SK-N-SH treated with all-trans-retinoic acid at 6 μM for 48 hours (cell line): ENCODE results near the gene PLEKHM3.
"Not testable (repeated sequence)": the region's sequence is repeated elsewhere in the genome, so short reads cannot be mapped to it uniquely, and the experiment has no call there.

Source experiments
- ATAC-seq: fragments of 200-7000 bp; cut with Tn5 transposase; 3 replicates; pipeline ENCODE4 v1.9.1; 2020; ENCODE audit warnings: mild to moderate bottlenecking, moderate library complexity
- ARNTL ChIP-seq: fragments of 450-650 bp; formaldehyde crosslinking; IDR thresholded peaks from 2 replicates; pipeline ENCODE4 v1.5.0; 2020; ENCODE audit warnings: low read depth, mild to moderate bottlenecking, moderate library complexity, borderline replicate concordance
- BACH2 ChIP-seq: fragments of 250-450 bp; sonication (Bioruptor Pico); IDR thresholded peaks from 2 replicates; pipeline ENCODE4 v1.9.0; 2021; ENCODE audit warnings: mild to moderate bottlenecking, borderline replicate concordance
- CREB5 ChIP-seq: fragments of 250-450 bp; sonication (Bioruptor Pico); IDR thresholded peaks from 2 replicates; pipeline ENCODE4 v1.5.1; 2020; ENCODE audit warnings: low read depth, mild to moderate bottlenecking, moderate library complexity
- CSDC2 ChIP-seq: fragments of 250-450 bp; sonication (Bioruptor Pico); IDR thresholded peaks from 2 replicates; pipeline ENCODE4 v1.5.0; 2020; ENCODE audit warnings: mild to moderate bottlenecking, moderate library complexity
- CSRNP3 ChIP-seq: fragments of 250-450 bp; sonication (Bioruptor Pico); IDR thresholded peaks from 2 replicates; pipeline ENCODE4 v1.5.1; 2021; ENCODE audit warnings: mild to moderate bottlenecking, moderate library complexity
- ESRRG ChIP-seq: fragments of 250-450 bp; sonication (Bioruptor Pico); IDR thresholded peaks from 2 replicates; pipeline ENCODE4 v1.6.1; 2021; ENCODE audit warnings: mild to moderate bottlenecking
- GLIS3 ChIP-seq: fragments of 250-450 bp; sonication (Bioruptor Pico); IDR thresholded peaks from 2 replicates; pipeline ENCODE4 v1.5.0; 2020; ENCODE audit warnings: mild to moderate bottlenecking, moderate library complexity
- ISL1 ChIP-seq: fragments of 250-450 bp; sonication (Bioruptor Pico); IDR thresholded peaks from 2 replicates; pipeline ENCODE4 v2.1.2; 2022; ENCODE audit warnings: mild to moderate bottlenecking, moderate library complexity
- OSR1 ChIP-seq: fragments of 250-450 bp; sonication (Bioruptor Pico); IDR thresholded peaks from 2 replicates; pipeline ENCODE4 v1.8.0; 2022; ENCODE audit warnings: moderate library complexity, mild to moderate bottlenecking, inconsistent platforms
- PATZ1 ChIP-seq: fragments of 250-450 bp; sonication (Bioruptor Pico); IDR thresholded peaks from 2 replicates; pipeline ENCODE4 v1.8.0; 2020; ENCODE audit warnings: mild to moderate bottlenecking, moderate library complexity, borderline replicate concordance
- POU6F1 ChIP-seq: fragments of 250-450 bp; sonication (Bioruptor Pico); IDR thresholded peaks from 2 replicates; pipeline ENCODE4 v1.8.0; 2021; ENCODE audit warnings: low read depth, mild to moderate bottlenecking, moderate library complexity, borderline replicate concordance
- RARB ChIP-seq: fragments of 250-450 bp; sonication (Bioruptor Pico); IDR thresholded peaks from 2 replicates; pipeline ENCODE4 v1.8.0; 2021; ENCODE audit warnings: mild to moderate bottlenecking, moderate library complexity
- SNAI2 ChIP-seq: fragments of 250-450 bp; sonication (Bioruptor Pico); IDR thresholded peaks from 2 replicates; pipeline ENCODE4 v1.5.0; 2020; ENCODE audit warnings: mild to moderate bottlenecking, moderate library complexity
- TCF4 ChIP-seq: fragments of 250-450 bp; sonication (Bioruptor Pico); IDR thresholded peaks from 2 replicates; pipeline ENCODE4 v1.8.0; 2021; ENCODE audit warnings: mild to moderate bottlenecking, moderate library complexity, borderline replicate concordance
- TOX ChIP-seq: fragments of 250-450 bp; sonication (Bioruptor Pico); IDR thresholded peaks from 2 replicates; pipeline ENCODE4 v1.8.0; 2021; ENCODE audit warnings: mild to moderate bottlenecking, moderate library complexity, borderline replicate concordance
- ZC3H10 ChIP-seq: fragments of 250-450 bp; sonication (Bioruptor Pico); IDR thresholded peaks from 2 replicates; pipeline ENCODE4 v1.5.1; 2021; ENCODE audit warnings: mild to moderate bottlenecking, moderate library complexity
- ZFP3 ChIP-seq: fragments of 250-450 bp; sonication (Bioruptor Pico); IDR thresholded peaks from 2 replicates; pipeline ENCODE4 v1.5.0; 2020; ENCODE audit warnings: mild to moderate bottlenecking, moderate library complexity
- ZFP30 ChIP-seq: fragments of 450-650 bp; formaldehyde crosslinking; IDR thresholded peaks from 2 replicates; pipeline ENCODE4 v1.5.0; 2022; ENCODE audit warnings: mild to moderate bottlenecking, moderate library complexity
- ZNF565 ChIP-seq: fragments of 450-650 bp; formaldehyde crosslinking; conservative IDR thresholded peaks from 2 replicates; pipeline ENCODE4 v1.5.0; 2020; ENCODE audit warnings: low read depth, mild to moderate bottlenecking, moderate library complexity
- ZNF8 ChIP-seq: fragments of 450-650 bp; formaldehyde crosslinking; IDR thresholded peaks from 2 replicates; pipeline ENCODE4 v1.5.0; 2020; ENCODE audit warnings: mild to moderate bottlenecking, moderate library complexity
- TF ChIP-seq, protein P1 (sequence below): fragments of 250-450 bp; sonication (Bioruptor Pico); IDR thresholded peaks from 2 replicates; pipeline ENCODE4 v1.5.0; 2020; ENCODE audit warnings: mild to moderate bottlenecking, moderate library complexity

PLEKHM3 gene

DNA sequence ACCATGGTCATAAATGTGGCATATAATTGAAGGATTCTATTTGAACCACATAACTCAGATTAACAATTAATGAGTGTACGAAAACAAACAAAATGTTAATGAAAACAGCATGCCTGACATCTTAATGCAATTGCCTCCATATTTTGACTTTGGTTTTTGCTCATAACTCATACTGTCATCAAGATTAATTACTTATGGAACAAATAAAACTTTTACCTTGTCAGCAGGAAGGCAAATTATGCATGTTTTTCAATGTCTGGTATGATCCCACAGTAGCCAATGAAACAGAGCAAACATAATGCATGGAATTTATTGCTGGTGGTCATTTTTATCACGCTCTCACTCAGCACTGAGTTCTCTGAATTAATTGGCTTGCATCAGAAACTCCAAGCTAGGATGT lies 5.1 kb downstream of the PLEKHM3 start:
- no peak for ATAC-seq
- TF ChIP-seq SNAI2 (CRISPR knock-in tag) (no peak), RARB (no peak), CREB5 (CRISPR knock-in tag) (no peak), ZFP30 (CRISPR knock-in tag) (no peak), ESRRG (CRISPR knock-in tag) (no peak), GLIS3 (CRISPR knock-in tag) (no peak), TCF4 (no peak), ZNF8 (CRISPR knock-in tag) (no peak), TOX (no peak), BACH2 (CRISPR knock-in tag) (no peak), CSDC2 (CRISPR knock-in tag) (no peak), ZC3H10 (no peak), OSR1 (CRISPR knock-in tag) (no peak), ZNF565 (no peak), CSRNP3 (CRISPR knock-in tag) (no peak), ZFP3 (CRISPR knock-in tag) (no peak), ARNTL (CRISPR knock-in tag) (no peak)

DNA sequence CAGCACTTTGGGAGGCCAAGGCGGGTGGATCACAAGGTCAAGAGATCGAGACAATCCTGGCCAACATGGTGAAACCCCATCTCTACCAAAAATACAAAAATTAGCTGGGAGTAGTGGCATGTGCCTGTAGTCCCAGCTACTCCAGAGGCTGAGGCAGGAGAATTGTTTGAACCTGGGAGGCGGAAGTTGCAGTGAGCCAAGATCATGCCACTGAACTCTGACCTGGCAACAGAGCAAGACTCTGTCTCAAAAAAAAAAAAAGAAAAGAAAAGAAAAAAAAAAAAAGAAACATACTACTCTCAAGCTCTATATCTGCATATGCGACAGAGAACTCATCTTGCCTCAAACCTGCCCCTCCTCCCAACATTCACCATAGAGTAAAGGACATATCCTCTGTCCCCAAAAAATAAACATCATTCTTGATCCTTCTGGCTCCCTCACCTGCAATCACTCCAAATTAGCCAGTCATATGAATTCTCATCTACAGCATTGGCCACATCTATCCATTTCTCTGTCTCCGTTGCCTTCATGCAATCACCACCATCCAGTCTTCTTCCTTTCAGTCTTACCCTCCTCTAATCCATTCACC lies 7.1 kb downstream of the PLEKHM3 start:
- not testable (repeated sequence) for ATAC-seq

- TF ChIP-seq POU6F1 (CRISPR knock-in tag) (no peak), BACH2 (CRISPR knock-in tag) (no peak), CSRNP3 (CRISPR knock-in tag) (no peak), ZNF8 (CRISPR knock-in tag) (no peak), SNAI2 (CRISPR knock-in tag) (no peak), TOX (no peak), ISL1 (CRISPR knock-in tag) (no peak), ZFP30 (CRISPR knock-in tag) (no peak), GLIS3 (CRISPR knock-in tag) (no peak)
- TF ChIP-seq, protein P1, sequence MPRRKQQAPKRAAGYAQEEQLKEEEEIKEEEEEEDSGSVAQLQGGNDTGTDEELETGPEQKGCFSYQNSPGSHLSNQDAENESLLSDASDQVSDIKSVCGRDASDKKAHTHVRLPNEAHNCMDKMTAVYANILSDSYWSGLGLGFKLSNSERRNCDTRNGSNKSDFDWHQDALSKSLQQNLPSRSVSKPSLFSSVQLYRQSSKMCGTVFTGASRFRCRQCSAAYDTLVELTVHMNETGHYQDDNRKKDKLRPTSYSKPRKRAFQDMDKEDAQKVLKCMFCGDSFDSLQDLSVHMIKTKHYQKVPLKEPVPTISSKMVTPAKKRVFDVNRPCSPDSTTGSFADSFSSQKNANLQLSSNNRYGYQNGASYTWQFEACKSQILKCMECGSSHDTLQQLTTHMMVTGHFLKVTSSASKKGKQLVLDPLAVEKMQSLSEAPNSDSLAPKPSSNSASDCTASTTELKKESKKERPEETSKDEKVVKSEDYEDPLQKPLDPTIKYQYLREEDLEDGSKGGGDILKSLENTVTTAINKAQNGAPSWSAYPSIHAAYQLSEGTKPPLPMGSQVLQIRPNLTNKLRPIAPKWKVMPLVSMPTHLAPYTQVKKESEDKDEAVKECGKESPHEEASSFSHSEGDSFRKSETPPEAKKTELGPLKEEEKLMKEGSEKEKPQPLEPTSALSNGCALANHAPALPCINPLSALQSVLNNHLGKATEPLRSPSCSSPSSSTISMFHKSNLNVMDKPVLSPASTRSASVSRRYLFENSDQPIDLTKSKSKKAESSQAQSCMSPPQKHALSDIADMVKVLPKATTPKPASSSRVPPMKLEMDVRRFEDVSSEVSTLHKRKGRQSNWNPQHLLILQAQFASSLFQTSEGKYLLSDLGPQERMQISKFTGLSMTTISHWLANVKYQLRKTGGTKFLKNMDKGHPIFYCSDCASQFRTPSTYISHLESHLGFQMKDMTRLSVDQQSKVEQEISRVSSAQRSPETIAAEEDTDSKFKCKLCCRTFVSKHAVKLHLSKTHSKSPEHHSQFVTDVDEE = no peak
- ATAC-seq = no peak
Observed at GRCh38 chr2:208017721-208018120, 7.6 kb downstream of the PLEKHM3 start.

DNA sequence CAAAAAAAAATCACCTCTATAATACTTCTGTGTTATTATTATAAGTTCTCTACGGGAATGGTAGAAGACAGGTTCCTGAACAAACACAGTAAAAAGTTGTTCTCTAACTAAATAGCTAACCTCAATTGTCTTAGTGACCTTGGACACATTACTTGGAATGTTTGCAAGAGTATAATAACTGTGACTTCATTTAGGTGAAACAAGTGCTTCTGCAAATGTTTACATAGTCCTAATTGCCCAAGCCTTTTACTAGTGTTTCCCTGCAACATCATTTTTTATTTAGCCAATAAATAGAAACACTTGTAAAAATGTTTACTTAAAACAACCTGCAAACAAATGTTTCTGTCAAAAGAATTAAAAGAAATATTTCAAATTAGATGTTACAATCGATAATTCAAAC lies 9.9 kb downstream of the PLEKHM3 start:
- ATAC-seq = no peak
- TF ChIP-seq TCF4 (no peak), ISL1 (CRISPR knock-in tag) (no peak), ZC3H10 (no peak), ESRRG (CRISPR knock-in tag) (no peak), ZFP30 (CRISPR knock-in tag) (no peak), SNAI2 (CRISPR knock-in tag) (no peak), PATZ1 (CRISPR knock-in tag) (no peak), ZNF8 (CRISPR knock-in tag) (no peak), ZFP3 (CRISPR knock-in tag) (no peak), ZNF565 (no peak)
